CD4-positive, CD25-positive, alpha-beta regulatory T cell (primary cell): ENCODE data around the gene TP63. TPM values are rescaled to one million over a fixed set of nuclear protein-coding genes. Genes with fewer than 3 reads are reported as not detected.

ENCODE experiments used
- ATAC-seq, 2 donors: fragments of 150-1000 bp; cut with Tn5 transposase; one replicate each; pipeline ENCODE4 v1.10.0; 2021; ENCODE audit warnings: low read depth in 2 of 2, moderate number of reproducible peaks in 2 of 2, moderate library complexity in 1 of 2
- DNase-seq, 3 donors: peaks; one replicate each; pipeline versions ENCODE4 v3.0.0 to v3.0.0-alpha.2; 2012 to 2022; ENCODE audit warnings: mixed read lengths in 1 of 3
- H3K27ac ChIP-seq: one replicate; pipeline ENCODE4 v1.7.0; 2013; ENCODE audit warnings: mild to moderate bottlenecking, low read length; ENCODE audit not compliant: insufficient read depth, poor library complexity, severe bottlenecking
- H3K27me3 ChIP-seq: one replicate; pipeline ENCODE4 v1.7.0; 2013; ENCODE audit warnings: low read length; ENCODE audit not compliant: control insufficient read depth, insufficient read depth
- H3K36me3 ChIP-seq: one replicate; pipeline ENCODE4 v1.7.0; 2013; ENCODE audit warnings: mild to moderate bottlenecking, low read length, moderate library complexity; ENCODE audit not compliant: control insufficient read depth, insufficient read depth
- H3K4me1 ChIP-seq: 2 replicates; pipeline ENCODE4 v1.7.0; 2013; ENCODE audit warnings: mild to moderate bottlenecking, low read length; ENCODE audit not compliant: insufficient read depth, control insufficient read depth, poor library complexity, severe bottlenecking
- H3K4me3 ChIP-seq: one replicate; pipeline ENCODE4 v1.7.0; 2013; ENCODE audit warnings: low read depth, mild to moderate bottlenecking, low read length, moderate library complexity
- H3K9me3 ChIP-seq, 2 experiments: 1 replicate in 1 of 2; 2 replicates in 1 of 2; pipeline ENCODE4 v1.7.0; 2013; ENCODE audit warnings: low read length in 2 of 2, mild to moderate bottlenecking in 1 of 2, moderate library complexity in 1 of 2; ENCODE audit not compliant: control insufficient read depth in 2 of 2
- H3K27ac Mint-ChIP-seq, 3 donors: one replicate each; pipeline ENCODE4 v1.8.0; 2020 to 2022; ENCODE audit warnings: mild to moderate bottlenecking in 3 of 3, mixed read lengths in 3 of 3, moderate library complexity in 2 of 3
- H3K27me3 Mint-ChIP-seq: one replicate; pipeline ENCODE4 v1.8.0; 2022; ENCODE audit warnings: mild to moderate bottlenecking, mixed read lengths
- H3K36me3 Mint-ChIP-seq: one replicate; pipeline ENCODE4 v1.8.0; 2020; ENCODE audit warnings: mixed read lengths
- H3K4me1 Mint-ChIP-seq, 4 donors: one replicate each; pipeline ENCODE4 v1.8.0; 2020 to 2022; ENCODE audit warnings: mixed read lengths in 4 of 4, mild to moderate bottlenecking in 1 of 4
- H3K4me3 Mint-ChIP-seq, 4 donors: one replicate each; pipeline ENCODE4 v1.8.0; 2020 to 2022; ENCODE audit warnings: mild to moderate bottlenecking in 4 of 4, mixed read lengths in 4 of 4, moderate library complexity in 3 of 4
- H3K9me3 Mint-ChIP-seq, 7 donors: one replicate each; pipeline ENCODE4 v1.8.0; 2020 to 2022; ENCODE audit warnings: mixed read lengths in 7 of 7, mild to moderate bottlenecking in 3 of 7, moderate library complexity in 2 of 7
- polyA plus RNA-seq, 4 donors: library from polyadenylated mRNA; unstranded; fragments of 300-500 nt; fragmentation: Illumina TruSeq; gene quantifications; one replicate each; pipeline ENCODE4 v1.2.3, GENCODE V29; 2021
- total RNA-seq: library from RNA; stranded (reverse); gene quantifications from one replicate; pipeline ENCODE4 v1.2.3, GENCODE V29; 2022

Gene TP63
- total and polyA plus RNA-seq, 5 donors from 2014 or later: 0.10 to 0.89 (median 0.20) TPM; not detected in 1

GRCh38 chr3:189780546-189781270 lies 149.5 kb downstream of the TP63 start:
- Histone ChIP-seq H3K9me3 (no peaks in the 10 kb centered on the region), H3K36me3 (no peaks in the 10 kb centered on the region), H3K27me3 (peaks cover 2% of the 10 kb centered on the region), H3K4me3 (no peak overlapping the region), H3K4me1 (no peaks in the 10 kb centered on the region), H3K27ac (no peak overlapping the region)
- ATAC-seq (no peak), DNase-seq (no peak)
- no peaks in the 10 kb centered on the region for H3K36me3 Mint-ChIP-seq
- no peak overlapping the region for H3K4me3 Mint-ChIP-seq
- peaks cover 7% of the 10 kb centered on the region for H3K27me3 Mint-ChIP-seq
- no peaks in the 10 kb centered on the region for H3K4me1 Mint-ChIP-seq
- peaks cover 0 to 2% (median 0%) of the 10 kb centered on the region in 7 donors for H3K9me3 Mint-ChIP-seq
- H3K27ac Mint-ChIP-seq: no peak overlapping the region

- Mint-ChIP-seq H3K27me3 (peaks cover 6% of the 10 kb centered on the region), H3K4me1 (no peaks in the 10 kb centered on the region), H3K4me3 (no peak overlapping the region), H3K9me3 (no peaks in the 10 kb centered on the region), H3K27ac (no peak overlapping the region), H3K36me3 (no peaks in the 10 kb centered on the region)
- Histone ChIP-seq H3K36me3 (no peaks in the 10 kb centered on the region), H3K27me3 (peaks cover 2% of the 10 kb centered on the region), H3K27ac (no peak overlapping the region), H3K9me3 (no peaks in the 10 kb centered on the region), H3K4me1 (no peaks in the 10 kb centered on the region), H3K4me3 (no peak overlapping the region)
- DNase-seq: no peak
- no peak for ATAC-seq
These were observed 150.2 kb downstream of the TP63 start for GRCh38 chr3:189781415-189781814.

GRCh38 chr3:189786479-189787064 lies 155.4 kb downstream of the TP63 start:
- ATAC-seq (no peak), DNase-seq (no peak)
- H3K4me1 ChIP-seq: no peaks in the 10 kb centered on the region
- H3K27ac Mint-ChIP-seq: no peak overlapping the region
- no peaks in the 10 kb centered on the region for H3K9me3 ChIP-seq
- no peak overlapping the region for H3K4me3 Mint-ChIP-seq
- no peaks in the 10 kb centered on the region for H3K9me3 Mint-ChIP-seq
- H3K27me3 Mint-ChIP-seq: peaks cover 26% of the 10 kb centered on the region
- H3K27me3 ChIP-seq: peaks cover 2% of the 10 kb centered on the region
- H3K36me3 ChIP-seq: no peaks in the 10 kb centered on the region
- peaks cover 0 to 7% (median 2%) of the 10 kb centered on the region in 4 donors for H3K4me1 Mint-ChIP-seq
- no peak overlapping the region for H3K4me3 ChIP-seq
- H3K36me3 Mint-ChIP-seq: no peaks in the 10 kb centered on the region
- H3K27ac ChIP-seq: no peak overlapping the region

GRCh38 chr3:189787191-189787590 lies 156.0 kb downstream of the TP63 start:
- no peak overlapping the region for H3K4me3 ChIP-seq
- Mint-ChIP-seq H3K4me1 (peaks cover 0 to 7% (median 2%) of the 10 kb centered on the region in 4 donors), H3K27me3 (peaks cover 25% of the 10 kb centered on the region), H3K4me3 (no peak overlapping the region), H3K9me3 (peaks cover 0 to 1% (median 0%) of the 10 kb centered on the region in 7 donors), H3K27ac (no peak overlapping the region), H3K36me3 (no peaks in the 10 kb centered on the region)
- H3K27ac ChIP-seq: no peak overlapping the region
- ATAC-seq (no peak), DNase-seq (no peak)
- no peaks in the 10 kb centered on the region for H3K4me1 ChIP-seq
- H3K36me3 ChIP-seq: no peaks in the 10 kb centered on the region
- H3K27me3 ChIP-seq: no peaks in the 10 kb centered on the region
- H3K9me3 ChIP-seq: no peaks in the 10 kb centered on the region

GRCh38 chr3:189787632-189788031 lies 156.4 kb downstream of the TP63 start:
- Mint-ChIP-seq H3K4me3 (no peak overlapping the region), H3K36me3 (no peaks in the 10 kb centered on the region), H3K4me1 (peaks cover 0 to 7% (median 2%) of the 10 kb centered on the region in 4 donors), H3K27me3 (peaks cover 27% of the 10 kb centered on the region), H3K27ac (no peak overlapping the region), H3K9me3 (peaks cover 0 to 1% (median 0%) of the 10 kb centered on the region in 7 donors)
- no peak overlapping the region for H3K27ac ChIP-seq
- no peaks in the 10 kb centered on the region for H3K4me1 ChIP-seq
- H3K9me3 ChIP-seq: no peaks in the 10 kb centered on the region
- no peak overlapping the region for H3K4me3 ChIP-seq
- DNase-seq (no peak), ATAC-seq (no peak)
- H3K27me3 ChIP-seq: no peaks in the 10 kb centered on the region
- H3K36me3 ChIP-seq: no peaks in the 10 kb centered on the region

- no peak overlapping the region for H3K27ac Mint-ChIP-seq
- Histone ChIP-seq H3K36me3 (no peaks in the 10 kb centered on the region), H3K4me1 (no peaks in the 10 kb centered on the region), H3K9me3 (no peaks in the 10 kb centered on the region), H3K27ac (no peak overlapping the region), H3K27me3 (no peaks in the 10 kb centered on the region), H3K4me3 (no peak overlapping the region)
- ATAC-seq (no peak), DNase-seq (no peak)
- H3K9me3 Mint-ChIP-seq: peaks cover 0 to 3% (median 0%) of the 10 kb centered on the region in 7 donors
- peaks cover 31% of the 10 kb centered on the region for H3K27me3 Mint-ChIP-seq
- peak overlapping the region in 1 of 4 donors; percentile 68 for H3K4me3 Mint-ChIP-seq
- H3K4me1 Mint-ChIP-seq: peaks cover 0 to 7% (median 2%) of the 10 kb centered on the region in 4 donors
- no peaks in the 10 kb centered on the region for H3K36me3 Mint-ChIP-seq
These were observed 158.2 kb downstream of the TP63 start for GRCh38 chr3:189789432-189789831.

- Histone ChIP-seq H3K9me3 (no peaks in the 10 kb centered on the region), H3K27ac (no peak overlapping the region), H3K4me1 (no peaks in the 10 kb centered on the region), H3K27me3 (no peaks in the 10 kb centered on the region), H3K4me3 (no peak overlapping the region), H3K36me3 (no peaks in the 10 kb centered on the region)
- DNase-seq (peak in 1 of 3 donors; percentile 1), ATAC-seq (no peak)
- Mint-ChIP-seq H3K27me3 (peaks cover 41% of the 10 kb centered on the region), H3K27ac (no peak overlapping the region), H3K4me1 (peaks cover 0 to 8% (median 3%) of the 10 kb centered on the region in 4 donors), H3K4me3 (no peak overlapping the region), H3K36me3 (no peaks in the 10 kb centered on the region), H3K9me3 (peaks cover 0 to 3% (median 0%) of the 10 kb centered on the region in 7 donors)
These were observed 159.5 kb downstream of the TP63 start for GRCh38 chr3:189790658-189791057.
